Liver (tissue), 3 donors: ENCODE measurements around the gene TSEN34.

Source experiments
- EGR1 ChIP-seq, 2 donors: IDR thresholded peaks; 2 replicates each; pipeline ENCODE4 v1.6.1; 2016 to 2018; ENCODE audit warnings: antibody characterized with exemption in 2 of 2, low read depth in 2 of 2
- FOXA2 ChIP-seq: IDR thresholded peaks from 2 replicates; pipeline ENCODE4 v1.6.1; 2016; ENCODE audit warnings: antibody characterized with exemption
- GABPA ChIP-seq, 2 donors: IDR thresholded peaks in 1 of 2; conservative IDR thresholded peaks in 1 of 2; 2 replicates each; pipeline ENCODE4 v1.6.1; 2016; ENCODE audit warnings: antibody characterized with exemption in 2 of 2, mild to moderate bottlenecking in 1 of 2, moderate library complexity in 1 of 2
- JUND ChIP-seq, 2 donors: IDR thresholded peaks; 2 replicates each; pipeline ENCODE4 v1.6.1; 2016; ENCODE audit warnings: antibody characterized with exemption in 2 of 2
- RAD21 ChIP-seq, 2 donors: IDR thresholded peaks; 2 replicates each; pipeline ENCODE4 v1.6.1; 2016; ENCODE audit warnings: antibody characterized with exemption in 2 of 2, mild to moderate bottlenecking in 2 of 2
- RXRA ChIP-seq, 2 donors: IDR thresholded peaks; 2 replicates each; pipeline ENCODE4 v1.6.1; 2017 to 2018; ENCODE audit warnings: antibody characterized with exemption in 2 of 2, mild to moderate bottlenecking in 1 of 2
- SP1 ChIP-seq: IDR thresholded peaks from 2 replicates; pipeline ENCODE4 v1.6.1; 2018; ENCODE audit warnings: antibody characterized with exemption, mild to moderate bottlenecking
- TAF1 ChIP-seq: conservative IDR thresholded peaks from 2 replicates; pipeline ENCODE4 v1.6.1; 2016; ENCODE audit warnings: antibody characterized with exemption, mild to moderate bottlenecking
- YY1 ChIP-seq: IDR thresholded peaks from 2 replicates; pipeline ENCODE4 v1.6.1; 2016; ENCODE audit warnings: antibody characterized with exemption, mild to moderate bottlenecking
- TF ChIP-seq, protein P1 (sequence below): fragments of 150-350 bp; IDR thresholded peaks from 2 replicates; pipeline ENCODE4 v1.5.1; 2017; ENCODE audit warnings: improper control_type of control experiment, low read depth, low read length; ENCODE audit not compliant: missing input control
- TF ChIP-seq, protein P2 (sequence below): IDR thresholded peaks from 2 replicates; pipeline ENCODE4 v1.6.1; 2016; ENCODE audit warnings: antibody characterized with exemption
- TF ChIP-seq, protein P3 (sequence below): IDR thresholded peaks from 2 replicates; pipeline ENCODE4 v1.6.1; 2016; ENCODE audit warnings: antibody characterized with exemption
- donor health status: healthy.
- donor health status: healthy.

GRCh38 chr19:54149021-54149812, 41.9 kb upstream of the TSEN34 start:
- TF ChIP-seq, protein P1, sequence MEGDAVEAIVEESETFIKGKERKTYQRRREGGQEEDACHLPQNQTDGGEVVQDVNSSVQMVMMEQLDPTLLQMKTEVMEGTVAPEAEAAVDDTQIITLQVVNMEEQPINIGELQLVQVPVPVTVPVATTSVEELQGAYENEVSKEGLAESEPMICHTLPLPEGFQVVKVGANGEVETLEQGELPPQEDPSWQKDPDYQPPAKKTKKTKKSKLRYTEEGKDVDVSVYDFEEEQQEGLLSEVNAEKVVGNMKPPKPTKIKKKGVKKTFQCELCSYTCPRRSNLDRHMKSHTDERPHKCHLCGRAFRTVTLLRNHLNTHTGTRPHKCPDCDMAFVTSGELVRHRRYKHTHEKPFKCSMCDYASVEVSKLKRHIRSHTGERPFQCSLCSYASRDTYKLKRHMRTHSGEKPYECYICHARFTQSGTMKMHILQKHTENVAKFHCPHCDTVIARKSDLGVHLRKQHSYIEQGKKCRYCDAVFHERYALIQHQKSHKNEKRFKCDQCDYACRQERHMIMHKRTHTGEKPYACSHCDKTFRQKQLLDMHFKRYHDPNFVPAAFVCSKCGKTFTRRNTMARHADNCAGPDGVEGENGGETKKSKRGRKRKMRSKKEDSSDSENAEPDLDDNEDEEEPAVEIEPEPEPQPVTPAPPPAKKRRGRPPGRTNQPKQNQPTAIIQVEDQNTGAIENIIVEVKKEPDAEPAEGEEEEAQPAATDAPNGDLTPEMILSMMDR = no peak
- TF ChIP-seq RAD21 (IDR thresholded peaks at IDR 0.05) = no peak
- TF ChIP-seq FOXA2 = no peak
- TF ChIP-seq JUND (IDR thresholded peaks at IDR 0.05) = no peak
- TF ChIP-seq, protein P2, sequence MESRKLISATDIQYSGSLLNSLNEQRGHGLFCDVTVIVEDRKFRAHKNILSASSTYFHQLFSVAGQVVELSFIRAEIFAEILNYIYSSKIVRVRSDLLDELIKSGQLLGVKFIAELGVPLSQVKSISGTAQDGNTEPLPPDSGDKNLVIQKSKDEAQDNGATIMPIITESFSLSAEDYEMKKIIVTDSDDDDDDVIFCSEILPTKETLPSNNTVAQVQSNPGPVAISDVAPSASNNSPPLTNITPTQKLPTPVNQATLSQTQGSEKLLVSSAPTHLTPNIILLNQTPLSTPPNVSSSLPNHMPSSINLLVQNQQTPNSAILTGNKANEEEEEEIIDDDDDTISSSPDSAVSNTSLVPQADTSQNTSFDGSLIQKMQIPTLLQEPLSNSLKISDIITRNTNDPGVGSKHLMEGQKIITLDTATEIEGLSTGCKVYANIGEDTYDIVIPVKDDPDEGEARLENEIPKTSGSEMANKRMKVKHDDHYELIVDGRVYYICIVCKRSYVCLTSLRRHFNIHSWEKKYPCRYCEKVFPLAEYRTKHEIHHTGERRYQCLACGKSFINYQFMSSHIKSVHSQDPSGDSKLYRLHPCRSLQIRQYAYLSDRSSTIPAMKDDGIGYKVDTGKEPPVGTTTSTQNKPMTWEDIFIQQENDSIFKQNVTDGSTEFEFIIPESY = no peak
- TF ChIP-seq SP1 = no peak
- no peak for TF ChIP-seq YY1
- TF ChIP-seq TAF1 = no peak
- no peak for TF ChIP-seq EGR1 (IDR thresholded peaks at IDR 0.05; ENCODE audit: low read depth in 2 of 2)
- no peak for TF ChIP-seq GABPA (IDR thresholded peaks at IDR 0.05 in 1 of 2, conservative IDR thresholded peaks at IDR 0.05 in 1 of 2)
- TF ChIP-seq RXRA (IDR thresholded peaks at IDR 0.05) = no peak
- TF ChIP-seq, protein P3, sequence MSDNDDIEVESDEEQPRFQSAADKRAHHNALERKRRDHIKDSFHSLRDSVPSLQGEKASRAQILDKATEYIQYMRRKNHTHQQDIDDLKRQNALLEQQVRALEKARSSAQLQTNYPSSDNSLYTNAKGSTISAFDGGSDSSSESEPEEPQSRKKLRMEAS = no peak
